GM19023 (cell line): ENCODE data around the gene ZC3H4.

Experiments used
- ATAC-seq: cut with Tn5 transposase; IDR thresholded peaks from one replicate; pipeline ENCODE4 v1.9.1; 2021; ENCODE audit warnings: mild to moderate bottlenecking, moderate library complexity; ENCODE audit not compliant: unreplicated experiment

Gene ZC3H4

DNA sequence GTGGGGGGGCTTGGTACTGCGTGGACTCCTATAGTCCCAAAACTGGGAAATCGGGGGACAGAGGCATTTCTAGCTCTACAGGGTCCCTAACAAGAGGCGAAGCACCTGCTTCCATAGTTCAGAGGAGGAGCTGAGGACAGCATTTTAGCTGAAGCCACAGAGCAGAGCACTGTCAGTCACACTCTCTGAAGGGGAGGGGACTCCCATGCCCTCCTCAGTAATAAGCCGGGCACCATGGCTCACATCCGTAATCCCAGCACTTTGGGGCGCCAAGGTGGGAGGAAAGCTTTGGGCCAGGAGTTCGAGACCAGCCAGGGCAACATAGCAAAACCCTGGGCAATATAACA, 90.2 kb downstream of the ZC3H4 start:
- ATAC-seq: no peak

DNA sequence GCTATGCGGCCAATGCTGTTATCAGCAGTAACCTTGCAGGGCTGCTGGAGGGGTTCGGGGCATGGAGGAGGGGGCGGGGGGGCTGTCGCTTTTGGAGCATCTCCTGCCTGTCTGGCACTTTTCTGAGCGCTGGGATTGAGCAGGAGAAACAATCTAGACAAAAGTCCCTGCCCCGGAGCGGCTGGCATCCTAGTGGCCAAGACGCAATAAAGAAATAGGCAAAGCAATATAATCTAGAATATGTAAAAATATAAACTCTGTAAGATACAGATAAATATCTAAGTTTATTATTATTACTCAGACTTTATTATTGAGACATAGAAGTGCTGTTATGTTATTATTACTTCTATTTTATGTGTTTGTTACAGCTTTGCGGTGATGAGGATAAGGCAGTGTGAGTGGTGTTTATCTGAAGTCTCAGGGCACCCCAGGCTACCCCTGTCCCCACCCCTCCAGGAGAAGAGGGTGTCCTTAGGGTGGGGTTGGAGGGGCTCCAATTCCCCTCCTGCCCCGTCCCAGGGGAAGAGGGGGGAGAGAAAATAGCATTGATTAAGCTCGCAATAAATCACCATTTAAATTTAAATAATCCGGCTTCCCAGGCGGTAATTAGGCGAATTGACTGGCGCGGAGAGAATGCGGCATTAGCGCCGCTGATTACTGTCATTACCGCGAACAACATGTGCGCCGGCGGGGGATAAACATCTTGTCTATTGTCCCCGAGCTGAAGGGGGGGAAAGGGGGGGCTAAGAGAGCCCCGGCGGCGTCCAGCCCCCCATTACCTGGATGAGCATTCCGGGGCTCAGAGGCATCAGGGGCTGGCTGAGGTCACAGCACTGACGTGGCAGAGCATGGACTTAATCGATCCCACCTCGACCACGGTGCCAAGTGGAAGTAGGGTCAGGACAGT, 90.8 kb downstream of the ZC3H4 start:
- ATAC-seq: no peak

DNA sequence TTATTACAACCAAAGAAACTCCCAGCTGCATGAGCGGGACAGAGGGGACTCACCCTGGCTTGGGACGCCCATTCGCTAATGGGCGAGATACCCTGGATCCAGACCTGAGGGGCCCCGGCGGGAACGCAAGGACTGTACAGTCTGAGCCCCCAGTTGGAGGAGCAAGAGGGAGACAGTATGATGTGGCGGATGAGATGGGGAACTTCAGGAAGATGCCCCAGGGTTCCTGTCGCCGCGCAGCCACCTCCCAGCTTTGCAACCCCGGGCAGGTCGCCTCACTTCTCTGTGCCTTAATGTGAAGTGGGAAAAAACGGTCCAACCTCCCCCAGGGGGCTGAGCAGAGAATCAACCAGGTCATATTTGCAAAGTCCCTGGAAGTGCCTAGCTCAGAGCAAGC, 91.4 kb downstream of the ZC3H4 start:
- no peak for ATAC-seq

DNA sequence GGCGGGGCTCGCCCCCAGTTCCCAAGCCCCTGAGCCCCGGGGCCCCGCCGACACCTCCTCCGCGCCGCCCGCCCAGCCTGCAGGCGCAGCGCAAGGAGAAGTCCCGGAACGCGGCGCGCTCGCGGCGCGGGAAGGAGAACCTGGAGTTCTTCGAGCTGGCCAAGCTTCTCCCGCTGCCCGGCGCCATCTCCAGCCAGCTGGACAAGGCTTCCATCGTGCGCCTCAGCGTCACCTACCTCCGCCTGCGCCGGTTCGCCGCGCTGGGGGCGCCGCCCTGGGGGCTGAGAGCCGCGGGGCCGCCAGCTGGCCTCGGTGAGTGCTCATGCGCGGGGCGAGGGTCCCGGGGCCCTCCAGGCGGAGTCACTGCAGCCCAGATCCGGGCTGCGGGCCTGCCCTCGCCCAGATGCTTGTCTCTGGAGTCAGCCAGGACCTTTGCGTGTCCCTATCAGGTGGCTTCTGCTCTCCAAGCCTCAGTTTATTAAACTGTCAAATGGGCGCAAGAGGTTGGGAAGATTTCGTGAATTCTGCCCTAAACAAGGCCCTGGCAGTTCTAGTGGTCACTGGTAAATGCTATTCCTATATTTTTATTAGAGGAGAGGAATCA, 91.9 kb downstream of the ZC3H4 start:
- no peak for ATAC-seq

DNA sequence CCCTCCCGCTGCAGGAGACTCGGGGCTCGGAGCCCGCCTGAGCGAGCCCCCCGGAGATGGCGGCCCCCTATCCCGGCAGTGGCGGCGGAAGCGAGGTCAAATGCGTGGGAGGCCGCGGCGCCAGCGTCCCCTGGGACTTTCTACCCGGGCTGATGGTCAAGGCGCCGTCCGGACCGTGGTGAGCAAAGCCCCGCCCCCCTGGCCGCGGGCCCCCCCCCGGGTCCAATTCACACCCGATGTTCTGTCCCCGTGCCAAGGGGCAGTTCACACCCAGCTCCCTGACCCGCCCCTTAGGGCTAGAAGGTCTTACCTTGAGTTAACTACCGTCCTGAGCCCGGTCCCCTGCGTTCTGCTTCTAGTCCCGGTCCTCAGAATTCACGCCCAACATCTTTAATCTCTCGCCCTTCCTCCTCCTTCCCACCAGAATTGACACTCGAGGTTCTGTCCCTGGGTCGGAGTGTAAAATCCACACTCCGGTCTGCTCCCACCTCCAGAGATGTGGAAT, 92.5 kb downstream of the ZC3H4 start:
- no peak for ATAC-seq

DNA sequence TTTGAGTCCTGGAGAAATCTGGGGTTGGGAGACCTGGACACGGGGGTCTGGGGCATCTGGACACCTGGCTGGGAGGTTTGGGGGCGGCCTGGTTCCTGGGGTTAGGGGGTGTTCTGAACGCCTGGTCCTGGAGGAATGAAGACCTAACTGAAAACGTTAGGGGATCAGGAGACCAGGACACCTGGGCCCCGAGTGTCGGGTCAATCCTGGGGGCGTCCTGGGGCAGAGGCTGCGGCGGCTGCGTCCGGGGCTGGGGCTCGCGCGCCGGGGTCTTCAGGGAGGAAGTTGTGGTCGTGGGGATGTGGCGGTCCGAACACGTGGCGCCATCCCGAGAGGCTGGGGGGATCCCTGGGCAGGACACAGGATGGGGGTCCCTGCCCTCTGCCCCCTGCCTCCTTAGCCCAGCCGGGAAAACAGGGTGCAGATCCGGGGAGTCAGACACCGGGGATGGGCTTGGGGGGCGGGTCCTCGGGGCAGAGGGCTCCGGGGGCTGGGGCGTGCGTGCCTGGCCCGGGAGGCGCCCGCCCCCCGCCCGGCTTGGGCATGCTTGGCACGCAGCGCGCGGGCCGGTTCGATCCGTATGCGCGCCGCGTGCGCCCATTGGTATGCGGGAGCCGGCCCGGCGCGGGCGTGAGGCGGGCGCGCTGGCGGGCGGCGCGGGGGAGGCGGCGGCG, 93.3 kb downstream of the ZC3H4 start:
- no peak for ATAC-seq

DNA sequence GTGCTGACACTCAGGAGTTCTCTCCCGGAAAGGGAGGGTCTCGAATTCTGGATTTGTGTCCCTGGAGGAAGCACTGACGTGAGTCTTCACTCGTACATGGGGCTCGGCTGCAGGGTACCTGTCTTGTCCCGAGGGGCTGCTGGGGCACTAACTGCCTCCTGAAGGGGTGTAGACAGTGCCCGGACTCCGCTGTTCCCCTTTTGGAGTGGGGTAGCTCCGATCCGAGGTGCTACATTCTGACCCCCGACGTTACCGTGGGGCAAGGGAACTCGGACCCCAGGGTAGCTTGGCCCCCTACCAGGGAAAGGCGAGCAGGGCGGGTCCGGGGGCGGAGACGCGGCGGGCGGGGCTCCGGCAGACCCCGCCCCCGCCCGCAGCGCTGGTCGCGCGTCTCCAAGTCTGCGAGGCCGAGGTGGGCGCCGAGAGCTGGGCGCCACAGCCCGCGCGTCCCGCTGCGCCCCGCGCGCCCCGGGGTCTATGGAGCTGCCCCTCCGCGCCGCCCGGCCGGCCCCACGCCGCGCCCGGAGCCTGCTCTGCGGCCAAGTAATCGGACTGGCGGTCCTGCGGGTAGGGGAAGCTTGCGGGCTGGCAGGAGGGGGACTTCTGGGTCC, 94.0 kb downstream of the ZC3H4 start, which contains the start of gene NPAS1:
Gene NPAS1, plus strand, starts transcription at position 407 of the 611 bp plus-strand sequence. CDS start 1,211 bp downstream, outside the sequence.
- ATAC-seq: no peak

DNA sequence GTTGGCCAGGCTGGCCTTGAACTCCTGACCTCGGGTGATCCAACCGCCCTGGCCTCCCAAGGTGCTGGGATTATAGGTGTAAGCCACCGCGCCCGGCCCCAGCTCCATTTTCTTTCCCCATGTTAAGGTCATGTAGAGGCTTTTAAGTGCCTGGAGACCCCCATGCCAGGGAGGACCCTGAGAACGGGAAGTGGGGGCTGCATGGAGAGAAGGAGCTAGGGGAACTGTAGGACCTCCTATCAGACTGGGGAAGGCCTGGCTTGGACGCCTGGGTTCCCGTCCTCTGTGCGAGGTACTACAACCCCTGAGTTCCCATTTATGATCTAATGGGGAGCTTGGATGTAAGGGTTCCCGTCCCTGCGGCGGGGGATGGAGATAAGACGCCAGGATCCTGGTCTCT, 94.7 kb downstream of the ZC3H4 start:
- ATAC-seq: no peak
